HG03457 (cell line): ENCODE data around the gene ZNF629.

Experiments used
- ATAC-seq: cut with Tn5 transposase; IDR thresholded peaks from one replicate; pipeline ENCODE4 v1.9.1; 2021; ENCODE audit warnings: moderate number of reproducible peaks; ENCODE audit not compliant: unreplicated experiment

ZNF629 gene

GRCh38 chr16:30786115-30786935 lies 680 bp downstream of the ZNF629 start:
- no peak for ATAC-seq

DNA sequence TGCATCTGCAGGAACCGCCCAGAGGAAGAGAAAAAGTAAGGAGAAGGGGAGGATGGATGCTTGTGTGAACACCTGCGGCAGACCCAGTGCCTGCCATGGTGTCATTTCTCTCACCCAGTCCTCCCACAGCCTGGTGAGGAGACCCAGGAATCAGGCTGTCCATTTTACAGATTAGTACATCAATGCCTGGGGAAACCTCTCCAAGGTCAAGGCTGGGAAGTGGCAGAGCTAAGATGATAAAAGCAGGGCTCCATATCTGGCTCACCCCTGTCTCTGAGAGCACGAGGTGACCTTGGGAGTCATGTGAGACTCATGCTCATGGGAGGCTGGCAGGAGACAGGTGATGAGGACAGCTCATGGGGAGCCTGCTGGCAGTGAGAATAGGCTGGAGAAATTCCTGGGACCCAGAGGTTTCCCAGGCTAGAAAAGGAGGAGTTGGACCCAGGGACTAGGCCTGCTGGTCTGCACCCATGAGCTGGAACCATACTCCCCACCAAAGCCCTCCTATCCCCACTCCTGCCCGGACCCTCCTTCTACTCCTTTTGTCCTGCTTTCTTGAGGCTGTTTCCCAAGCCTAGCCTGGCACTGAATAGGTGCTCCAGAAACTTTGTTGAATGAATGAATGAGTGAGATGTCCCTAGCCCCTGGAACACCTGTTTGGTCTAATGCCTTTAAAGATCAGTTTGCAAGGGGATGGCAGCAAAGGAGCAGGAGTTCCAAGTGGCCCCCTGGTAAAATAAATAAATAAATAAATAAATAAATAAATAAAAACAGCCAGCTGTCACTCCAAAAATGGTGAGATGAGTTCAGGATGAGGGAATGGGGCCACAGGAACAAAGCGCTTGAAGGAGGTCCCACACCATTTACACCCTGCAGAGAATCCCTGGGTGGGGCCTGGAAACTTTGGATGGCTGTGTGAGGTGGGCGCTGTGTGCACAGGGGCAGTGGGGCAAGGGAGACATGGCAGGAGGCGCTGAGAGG lies 1.6 kb downstream of the ZNF629 start:
- ATAC-seq, result no peak

DNA sequence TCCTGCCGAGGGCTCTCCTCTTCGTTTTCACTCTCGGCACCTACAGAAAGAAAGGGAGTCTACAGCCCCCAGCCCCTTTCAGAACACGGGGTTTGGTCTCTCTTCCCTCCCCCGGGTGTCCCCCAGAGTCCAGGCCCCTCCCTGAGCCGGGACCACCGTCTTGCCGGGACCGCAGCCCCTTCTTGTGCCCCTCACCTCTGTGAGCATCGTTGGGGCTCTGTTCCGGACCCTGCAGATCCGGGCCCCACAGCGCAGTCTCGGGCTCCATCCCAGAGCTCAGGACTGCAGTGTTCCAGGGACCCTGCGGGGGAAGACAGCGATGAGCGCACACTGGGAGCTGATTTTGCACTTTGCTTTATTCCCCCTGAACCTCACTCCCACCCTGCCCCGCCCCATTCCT lies 2.8 kb downstream of the ZNF629 start:
- no peak for ATAC-seq

- ATAC-seq, result no peak
Measured at GRCh38 chr16:30783280-30784109, 3.5 kb downstream of the ZNF629 start.

DNA sequence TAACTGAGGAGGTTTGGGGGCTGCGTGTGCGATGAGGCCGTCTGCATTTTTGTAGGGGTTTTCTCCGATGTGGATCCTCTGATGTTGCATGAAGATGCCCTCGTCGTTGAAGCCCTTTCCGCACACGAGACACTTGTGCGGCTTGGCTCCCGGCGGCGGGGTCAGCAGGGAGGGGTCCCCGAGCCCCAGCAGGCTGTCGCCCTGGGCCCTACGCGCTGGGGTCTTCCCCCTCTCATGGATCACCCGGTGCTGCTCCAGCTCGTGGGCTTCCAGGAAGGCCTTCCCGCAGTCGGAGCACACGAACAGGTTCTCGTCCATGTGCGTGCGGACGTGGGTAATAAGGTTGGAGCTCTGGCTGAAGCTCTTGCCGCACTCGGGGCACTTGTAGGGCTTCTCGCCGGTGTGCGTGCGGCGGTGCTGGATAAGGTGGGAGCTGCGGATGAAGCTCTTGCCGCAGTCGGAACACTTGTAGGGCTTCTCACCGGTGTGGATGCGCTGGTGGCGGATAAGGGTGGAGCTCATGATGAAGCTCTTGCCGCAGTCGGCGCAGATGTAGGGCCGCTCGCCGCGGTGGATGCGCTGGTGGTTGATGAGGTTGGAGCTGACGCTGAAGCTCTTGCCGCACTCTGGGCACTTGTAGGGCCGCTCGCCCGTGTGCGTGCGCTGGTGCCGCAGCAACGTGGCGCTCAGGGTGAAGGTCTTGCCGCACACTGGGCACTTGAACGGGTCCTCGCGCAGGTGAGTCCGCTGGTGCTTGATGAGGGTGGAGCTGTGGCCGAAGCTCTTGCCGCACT lies 4.3 kb downstream of the ZNF629 start:
- no peak for ATAC-seq

DNA sequence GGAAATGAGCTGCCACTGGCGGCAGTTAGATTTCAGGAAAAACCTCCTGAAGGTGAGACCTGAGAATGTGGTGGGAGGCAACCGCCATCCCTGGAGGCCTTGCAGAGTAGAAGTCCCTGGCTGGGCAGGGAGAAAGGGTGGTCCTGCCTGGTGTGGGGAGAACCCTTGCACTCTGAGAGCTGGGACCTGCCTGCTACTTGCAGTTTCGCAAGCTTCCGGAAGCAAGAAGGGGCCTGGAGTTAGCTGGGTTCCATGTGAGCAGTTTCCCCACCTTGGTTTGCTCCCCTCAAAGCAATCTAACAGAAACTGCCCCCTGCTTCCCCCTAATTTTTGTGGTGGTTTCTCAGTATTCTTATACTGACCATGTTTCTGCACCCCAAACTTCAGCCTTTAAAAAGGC lies 6.5 kb downstream of the ZNF629 start:
- ATAC-seq, result no peak

DNA sequence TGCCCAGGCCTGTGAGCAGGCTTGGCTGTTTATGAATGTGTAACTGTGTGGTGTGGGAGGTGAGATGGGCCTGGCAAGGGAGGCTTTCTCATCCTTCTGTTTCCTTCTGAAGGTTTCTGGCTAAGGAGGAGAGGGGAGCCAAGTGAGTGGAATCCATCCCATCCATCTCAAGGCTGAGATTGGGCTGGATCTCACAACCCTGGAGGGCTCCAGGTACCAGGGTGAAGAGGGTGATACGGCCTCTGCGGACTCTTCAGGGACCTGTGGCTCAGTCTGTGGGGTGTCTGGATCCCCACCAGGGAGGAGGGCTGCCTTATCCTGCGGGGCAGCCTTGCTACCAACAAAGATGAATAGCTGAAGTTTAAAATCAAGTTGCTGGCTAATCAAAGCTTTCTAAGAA lies 7.0 kb downstream of the ZNF629 start:
- no peak for ATAC-seq

DNA sequence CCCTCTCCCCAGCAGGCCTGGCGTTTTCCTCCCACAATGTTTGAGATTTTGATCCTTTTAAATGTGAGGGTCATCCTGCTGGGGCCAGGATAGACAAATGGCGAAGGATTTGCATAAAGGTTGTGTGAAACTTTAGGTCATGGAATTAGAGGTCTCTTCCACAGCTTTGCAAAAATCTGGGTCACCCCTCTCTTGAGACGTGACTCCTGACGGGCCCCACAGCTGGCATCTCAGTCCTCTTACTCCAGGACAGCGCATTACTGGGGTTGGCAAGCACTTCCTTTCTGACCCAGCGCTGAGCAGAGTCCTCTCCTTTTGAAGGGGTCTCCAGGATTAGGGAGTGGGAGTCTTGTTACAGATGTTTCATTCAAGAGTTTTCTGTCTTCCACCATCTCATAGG lies 7.4 kb downstream of the ZNF629 start:
- no peak for ATAC-seq

- ATAC-seq, result no peak
Measured at GRCh38 chr16:30778549-30779244, 8.3 kb downstream of the ZNF629 start.

- ATAC-seq, result no peak
Measured at GRCh38 chr16:30777591-30778297, 9.3 kb downstream of the ZNF629 start.

DNA sequence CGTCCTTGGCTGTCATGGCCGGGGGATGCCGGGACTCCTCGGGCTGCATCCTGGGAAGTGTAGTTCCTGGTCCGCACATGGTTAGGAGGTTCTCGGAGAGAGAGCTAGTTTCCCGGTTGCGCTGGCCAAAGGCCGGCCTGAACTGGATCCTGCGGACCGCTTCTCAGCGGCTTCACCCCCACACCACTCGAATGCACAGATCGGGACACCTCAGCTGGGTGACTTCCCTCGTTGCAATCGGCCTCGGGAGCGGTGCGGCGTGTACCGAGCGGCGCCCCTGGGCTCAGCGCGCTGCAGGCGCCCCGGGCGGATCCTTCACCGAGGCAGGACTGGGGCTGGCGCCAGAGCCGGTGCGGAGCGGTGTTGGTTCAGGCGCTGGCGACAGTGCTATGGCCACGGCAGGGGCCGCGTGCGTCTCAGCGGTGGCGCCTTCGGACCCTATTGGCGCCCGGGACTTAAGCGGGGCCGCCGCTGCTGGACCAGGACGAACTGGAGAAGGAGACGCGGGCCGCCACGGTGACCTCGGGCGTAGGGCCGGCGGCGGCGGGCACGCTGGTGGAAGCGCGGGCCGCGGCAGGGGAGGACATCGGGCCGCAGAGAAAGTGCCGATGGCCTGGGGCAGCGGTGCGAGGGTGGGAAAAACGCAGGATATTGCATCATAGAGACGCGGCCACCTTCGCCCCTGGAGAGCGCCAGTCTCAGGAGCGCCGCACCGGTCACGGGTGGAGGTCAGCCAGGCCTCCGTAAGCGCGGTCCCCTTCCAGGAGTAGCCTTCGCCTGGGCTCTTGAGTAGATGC lies 11.4 kb downstream of the ZNF629 start:
- no peak for ATAC-seq

DNA sequence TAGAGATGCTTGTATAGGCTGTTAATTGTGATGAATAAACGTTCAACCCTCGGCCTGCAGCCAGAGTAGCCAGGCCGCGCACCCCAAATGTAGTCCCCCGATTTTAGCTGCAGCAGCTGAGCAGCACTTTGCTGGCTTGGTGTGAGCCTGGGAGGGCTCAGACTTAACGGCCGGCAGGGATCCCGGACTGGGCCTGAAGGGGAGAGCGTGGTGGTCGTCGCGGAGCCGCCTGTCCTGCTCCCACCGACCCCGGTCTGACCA lies 11.9 kb downstream of the ZNF629 start:
- no peak for ATAC-seq

GRCh38 chr16:30774367-30775130 lies 12.5 kb downstream of the ZNF629 start:
- no peak for ATAC-seq

DNA sequence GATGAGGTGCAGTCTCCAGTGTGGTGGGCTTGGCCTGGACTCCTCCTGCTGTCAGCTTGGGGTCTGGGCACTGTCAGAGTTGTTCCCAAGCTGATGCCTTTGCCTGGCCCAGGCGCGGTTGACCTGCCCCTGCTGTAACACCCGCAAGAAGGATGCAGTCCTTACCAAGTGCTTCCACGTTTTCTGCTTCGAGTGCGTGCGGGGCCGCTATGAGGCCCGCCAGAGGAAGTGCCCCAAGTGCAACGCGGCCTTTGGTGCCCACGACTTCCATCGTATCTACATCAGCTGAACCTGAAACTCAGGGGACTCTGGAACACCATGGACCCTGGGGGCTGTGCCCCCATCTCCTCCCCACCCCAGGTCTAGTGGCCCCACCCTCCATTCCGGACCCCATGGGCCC lies 13.2 kb downstream of the ZNF629 start:
- ATAC-seq, result no peak

- no peak for ATAC-seq
Measured at GRCh38 chr16:30771726-30772125, 15.3 kb downstream of the ZNF629 start.

DNA sequence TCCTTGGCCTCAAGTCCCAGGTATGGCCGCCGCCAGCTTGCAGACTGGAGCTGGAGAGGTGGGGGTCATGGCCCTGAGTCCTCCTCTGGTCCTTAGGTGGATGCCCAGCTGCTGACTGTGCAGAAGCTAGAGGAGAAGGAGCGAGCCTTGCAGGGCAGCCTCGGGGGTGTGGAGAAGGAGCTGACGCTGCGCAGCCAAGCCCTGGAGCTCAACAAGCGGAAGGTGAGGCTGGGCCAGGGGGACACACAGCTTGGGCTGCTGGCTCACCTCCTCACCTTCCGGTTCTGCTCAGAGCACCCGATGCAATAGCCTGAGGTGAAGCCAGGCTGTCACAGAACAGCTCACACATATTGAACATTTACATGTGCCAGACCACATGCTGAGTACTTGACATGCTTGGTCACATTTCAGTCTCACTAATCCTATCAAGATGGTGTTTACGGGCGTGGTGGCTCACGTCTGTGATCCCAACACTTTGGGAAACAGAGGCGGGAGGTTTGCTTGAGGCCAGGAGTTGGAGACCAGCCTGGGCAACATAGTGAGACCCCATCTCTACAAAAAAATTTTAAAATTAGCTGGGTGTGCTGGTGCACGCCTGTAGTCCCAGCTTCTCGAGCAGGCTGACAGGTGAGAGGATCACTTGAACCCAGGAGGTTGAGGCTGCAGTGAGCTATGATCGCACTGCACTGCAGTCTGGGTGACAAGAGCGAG lies 17.5 kb downstream of the ZNF629 start:
- ATAC-seq, result no peak

- ATAC-seq, result no peak
Measured at GRCh38 chr16:30768583-30769181, 18.3 kb downstream of the ZNF629 start.
